NCI-H510A (cell line): Measurements from ENCODE around the gene DEFB118.
"Not testable (repeated sequence)": the region's sequence is repeated elsewhere in the genome, so short reads cannot be mapped to it uniquely, and the experiment has no call there.

Experiments used
- DNase-seq: peaks from one replicate; lab custom pipeline; 2025; lab: John Stamatoyannopoulos, UW

The DEFB118 gene

GRCh38 chr20:31368301-31368700 lies at the start of gene DEFB118:
Gene DEFB118 (plus strand): TSS chr20:31368601. CDS start chr20:31368651, 50 bp downstream.
- no peak for DNase-seq

GRCh38 chr20:31322504-31322903 lies 45.9 kb upstream of the DEFB118 start:
- no peak for DNase-seq

GRCh38 chr20:31330893-31331292 lies 37.5 kb upstream of the DEFB118 start:
- no peak for DNase-seq

GRCh38 chr20:31341470-31341869 lies 26.9 kb upstream of the DEFB118 start:
- no peak for DNase-seq

- no peak for DNase-seq
Measured at GRCh38 chr20:31355981-31356380, 12.4 kb upstream of the DEFB118 start.

GRCh38 chr20:31363295-31363694 lies 5.1 kb upstream of the DEFB118 start:
- DNase-seq, result no peak

- DNase-seq, result not testable (repeated sequence)
Measured at GRCh38 chr20:31364272-31364671, 4.1 kb upstream of the DEFB118 start.

- DNase-seq, result no peak
Measured at GRCh38 chr20:31374346-31374745, 5.9 kb downstream of the DEFB118 start.

GRCh38 chr20:31390490-31390889 lies 22.1 kb downstream of the DEFB118 start, which contains the start of gene DEFB119:
Gene DEFB119 (minus strand): TSS chr20:31390590. CDS start chr20:31390483, 107 bp downstream.
- DNase-seq, result no peak

GRCh38 chr20:31392836-31393235 lies 24.4 kb downstream of the DEFB118 start:
- no peak for DNase-seq

- no peak for DNase-seq
Measured at GRCh38 chr20:31394900-31395299, 26.5 kb downstream of the DEFB118 start.

GRCh38 chr20:31403886-31404285 lies 35.5 kb downstream of the DEFB118 start:
- no peak for DNase-seq

GRCh38 chr20:31406115-31406514 lies 37.7 kb downstream of the DEFB118 start, which contains the start of gene DEFB121:
Gene DEFB121 (minus strand): TSS chr20:31406215. CDS start chr20:31406152, 63 bp downstream.
- no peak for DNase-seq

- no peak for DNase-seq
Measured at GRCh38 chr20:31410011-31410410, 41.6 kb downstream of the DEFB118 start.

GRCh38 chr20:31414381-31414780 lies 46.0 kb downstream of the DEFB118 start:
- no peak for DNase-seq

- no peak for DNase-seq
Measured at GRCh38 chr20:31415653-31416052, 47.3 kb downstream of the DEFB118 start.

- DNase-seq, result no peak
Measured at GRCh38 chr20:31418307-31418706, 49.9 kb downstream of the DEFB118 start.
